HG03469 (cell line): ENCODE data around the gene DEF6.

Experiments used
- ATAC-seq: cut with Tn5 transposase; IDR thresholded peaks from one replicate; pipeline ENCODE4 v1.9.1; 2021; ENCODE audit warnings: mild to moderate bottlenecking, moderate library complexity, moderate number of reproducible peaks; ENCODE audit not compliant: unreplicated experiment

The DEF6 gene

GRCh38 chr6:35342258-35343091, 44.9 kb downstream of the DEF6 start, which contains the start of gene PPARD:
TSS of gene PPARD (plus strand) at chr6:35342558. CDS start at chr6:35411088, 68,530 bp downstream.
- peak; percentile 84 for ATAC-seq

- ATAC-seq = no peak
Observed at GRCh38 chr6:35343092-35343834, 45.6 kb downstream of the DEF6 start.

GRCh38 chr6:35343835-35344550, 46.4 kb downstream of the DEF6 start:
- no peak for ATAC-seq

GRCh38 chr6:35351422-35351821, 53.8 kb downstream of the DEF6 start:
- no peak for ATAC-seq

- no peak for ATAC-seq
Observed at GRCh38 chr6:35352735-35353134, 55.1 kb downstream of the DEF6 start.

- no peak for ATAC-seq
Observed at GRCh38 chr6:35354361-35355135, 56.9 kb downstream of the DEF6 start.

GRCh38 chr6:35356391-35356790, 58.8 kb downstream of the DEF6 start:
- no peak for ATAC-seq

GRCh38 chr6:35357677-35358076, 60.1 kb downstream of the DEF6 start:
- no peak for ATAC-seq

GRCh38 chr6:35358086-35358485, 60.5 kb downstream of the DEF6 start:
- no peak for ATAC-seq

GRCh38 chr6:35359346-35359743, 61.7 kb downstream of the DEF6 start:
- no peak for ATAC-seq

- ATAC-seq = no peak
Observed at GRCh38 chr6:35359744-35360348, 62.2 kb downstream of the DEF6 start.

- ATAC-seq = no peak
Observed at GRCh38 chr6:35360349-35361138, 62.9 kb downstream of the DEF6 start.

- no peak for ATAC-seq
Observed at GRCh38 chr6:35362200-35362599, 64.6 kb downstream of the DEF6 start.

- no peak for ATAC-seq
Observed at GRCh38 chr6:35363293-35363750, 65.7 kb downstream of the DEF6 start.

- ATAC-seq = no peak
Observed at GRCh38 chr6:35365594-35366203, 68.1 kb downstream of the DEF6 start.

- ATAC-seq = no peak
Observed at GRCh38 chr6:35366204-35366596, 68.6 kb downstream of the DEF6 start.

GRCh38 chr6:35367646-35368037, 70.0 kb downstream of the DEF6 start:
- ATAC-seq = no peak

GRCh38 chr6:35368038-35368887, 70.6 kb downstream of the DEF6 start:
- no peak for ATAC-seq
